LHCN-M2 (cell line): ENCODE results near the gene CALY. TPM values are rescaled to one million over a fixed set of nuclear protein-coding genes. Genes with fewer than 3 reads are reported as not detected.
A peak's percentile ranks its signal among the peaks of the same experiment; 100 is the strongest.

Source experiments
- DNase-seq: peaks from one replicate; pipeline ENCODE4 v3.0.0-alpha.2; 2012; ENCODE audit warnings: low read depth
- total RNA-seq: library from RNA; depleted of rRNA; stranded (reverse); fragments of >200 nt; gene quantifications from 2 replicates; pipeline ENCODE4 v1.2.3, GENCODE V29; 2014

CALY gene
- total RNA-seq, 1 experiment from 2014 or later, result not detected

GRCh38 chr10:133287832-133288500, 48.7 kb downstream of the CALY start:
- no peak for DNase-seq

GRCh38 chr10:133286366-133286765, 50.3 kb downstream of the CALY start:
- no peak for DNase-seq

GRCh38 chr10:133285217-133285616, 51.5 kb downstream of the CALY start:
- DNase-seq, result no peak

- no peak for DNase-seq
These were observed 52.8 kb downstream of the CALY start for GRCh38 chr10:133283931-133284330.

GRCh38 chr10:133282846-133283390, 53.8 kb downstream of the CALY start:
- DNase-seq, result no peak

- no peak for DNase-seq
These were observed 54.9 kb downstream of the CALY start for GRCh38 chr10:133281628-133282372.

GRCh38 chr10:133281084-133281483, 55.6 kb downstream of the CALY start:
- no peak for DNase-seq

GRCh38 chr10:133280391-133281059, 56.2 kb downstream of the CALY start:
- DNase-seq, result no peak

GRCh38 chr10:133279326-133280226, 57.1 kb downstream of the CALY start:
- no peak for DNase-seq

- peak; percentile 34 for DNase-seq
These were observed 58.0 kb downstream of the CALY start for GRCh38 chr10:133278577-133279265.

GRCh38 chr10:133277993-133278576, 58.6 kb downstream of the CALY start:
- DNase-seq, result no peak

- DNase-seq, result no peak
These were observed 59.3 kb downstream of the CALY start for GRCh38 chr10:133277277-133277992.

GRCh38 chr10:133276435-133277201, 60.1 kb downstream of the CALY start, which contains the start of gene ADAM8:
ADAM8 (minus strand) TSS chr10:133276868; CDS start chr10:133276817, 51 bp downstream.
- DNase-seq, result no peak

GRCh38 chr10:133276100-133276434, 60.6 kb downstream of the CALY start:
- no peak for DNase-seq

GRCh38 chr10:133275684-133276092, 61.0 kb downstream of the CALY start:
- no peak for DNase-seq

- DNase-seq, result no peak
These were observed 61.7 kb downstream of the CALY start for GRCh38 chr10:133274751-133275683.
